Aorta (tissue), 5 donors: Measurements from ENCODE around the gene DIP2B. TPM values are rescaled to one million over a fixed set of nuclear protein-coding genes. Genes with fewer than 3 reads are reported as not detected.
A peak's percentile ranks its signal among the peaks of the same experiment; 100 is the strongest.
"Not testable (repeated sequence)": the region's sequence is repeated elsewhere in the genome, so short reads cannot be mapped to it uniquely, and the experiment has no call there.

Experiments used
- ATAC-seq: fragments of 200-7000 bp; cut with Tn5 transposase; one replicate; pipeline ENCODE4 v1.9.1; 2022; ENCODE audit warnings: moderate library complexity; ENCODE audit not compliant: low FRiP score
- DNase-seq, 2 donors: peaks; one replicate each; pipeline ENCODE4 v3.0.0-alpha.2; 2020
- H3K27ac ChIP-seq, 2 donors: one replicate each; pipeline ENCODE4 v1.5.1; 2013; ENCODE audit warnings: low read length in 2 of 2, mild to moderate bottlenecking in 2 of 2, moderate library complexity in 2 of 2, control low read depth in 1 of 2, inconsistent platforms in 1 of 2, low read depth in 1 of 2
- H3K27me3 ChIP-seq, 2 donors: one replicate each; pipeline ENCODE4 v1.6.1; 2013; ENCODE audit warnings: control low read depth in 1 of 2, low read length in 1 of 2, mild to moderate bottlenecking in 1 of 2, moderate library complexity in 1 of 2; ENCODE audit not compliant: insufficient read depth in 2 of 2, control insufficient read depth in 1 of 2
- H3K36me3 ChIP-seq, 2 donors: one replicate each; pipeline ENCODE4 v1.6.1; 2013; ENCODE audit warnings: control low read depth in 1 of 2, low read length in 1 of 2, mild to moderate bottlenecking in 1 of 2; ENCODE audit not compliant: insufficient read depth in 2 of 2, control insufficient read depth in 1 of 2
- H3K4me1 ChIP-seq, 2 donors: one replicate each; pipeline ENCODE4 v1.6.1; 2013; ENCODE audit warnings: low read length in 2 of 2, control low read depth in 1 of 2, mild to moderate bottlenecking in 1 of 2, moderate library complexity in 1 of 2; ENCODE audit not compliant: insufficient read depth in 2 of 2, control insufficient read depth in 1 of 2
- H3K4me3 ChIP-seq, 2 donors: one replicate each; pipeline ENCODE4 v1.5.1; 2013; ENCODE audit warnings: low read length in 2 of 2, control low read depth in 1 of 2, mild to moderate bottlenecking in 1 of 2
- H3K9me3 ChIP-seq: one replicate; pipeline ENCODE4 v1.6.1; 2013; ENCODE audit warnings: mild to moderate bottlenecking, low read length; ENCODE audit not compliant: control insufficient read depth
- WGBS, 2 donors: extraction: QIAGEN DNeasy Blood & Tissue Kit; methylation state at CpG; one replicate each; pipeline ENCODE4 v1.1.7; 2013; 5-methylcytosine and 5-hydroxymethylcytosine counted together
- intact Hi-C, 2 donors: fragments of 100-400 bp; cut with DNase I; formaldehyde crosslinking; loops; one replicate each; pipeline versions ENCODE4 v1.14.2 to v1.15.0; 2022
- polyA plus RNA-seq, 2 donors: library from polyadenylated mRNA; stranded (reverse); fragments of 200-250 nt; gene quantifications; one replicate each; pipeline ENCODE4 v1.2.3, GENCODE V29; 2013
- total RNA-seq, 2 donors: library from RNA; stranded (reverse); fragmentation: NEBNext Ultra II Directional; extraction: Animal tissue kit (Norgen Biotek cat#: 25700); gene quantifications; one replicate each; pipeline ENCODE4 v1.2.1, GENCODE V29; 2021
- donor health status: healthy with polysubstance abuse.
- donor health status: Bipolar disorder and iron deficiency.
- donor health status: DM: no; HTN: no; CAD: no.
- donor health status: DM: no; HTN: no; CAD: no.
- donor health status: DM: yes; HTN: yes; CAD: no.

Gene DIP2B
- total and polyA plus RNA-seq, 4 donors = 2.9 to 25.0 (median 10.2) TPM

DNA sequence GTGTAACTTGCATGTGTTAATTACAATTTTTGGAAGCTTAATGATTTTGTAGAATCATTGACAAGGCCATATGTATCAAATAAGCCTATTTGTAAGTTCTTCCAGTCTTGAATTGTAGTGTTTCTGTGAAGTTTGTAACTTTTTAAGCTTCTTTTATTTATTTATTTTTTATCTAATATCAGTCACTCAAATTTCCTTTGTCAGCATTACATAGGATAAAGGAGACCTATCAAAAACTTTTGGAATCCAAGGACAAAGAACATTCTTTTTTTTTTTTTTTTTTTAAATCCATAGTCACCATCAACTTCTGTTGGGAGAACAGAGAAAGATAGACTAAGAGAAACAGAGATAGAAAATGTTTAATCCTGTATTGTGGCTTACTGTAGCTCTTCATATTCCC is 36.4 kb downstream of the DIP2B start:
- ATAC-seq (no peak), DNase-seq (no peak)
- no peaks in the 10 kb centered on the region for H3K36me3 ChIP-seq
- H3K4me3 ChIP-seq = no peak overlapping the region
- H3K27ac ChIP-seq = no peak overlapping the region
- no peaks in the 10 kb centered on the region for H3K4me1 ChIP-seq
- H3K9me3 ChIP-seq = no peaks in the 10 kb centered on the region
- no peaks in the 10 kb centered on the region for H3K27me3 ChIP-seq
- intact Hi-C loops = no loop called here

- intact Hi-C loops = no loop called here
- no peaks in the 10 kb centered on the region for H3K27me3 ChIP-seq
- no peak for DNase-seq
- H3K4me3 ChIP-seq = no peak overlapping the region
- H3K27ac ChIP-seq = no peak overlapping the region
- no peaks in the 10 kb centered on the region for H3K36me3 ChIP-seq
- ATAC-seq = no peak
- H3K4me1 ChIP-seq = no peaks in the 10 kb centered on the region
- no peaks in the 10 kb centered on the region for H3K9me3 ChIP-seq
- 79 to 84% methylated on average over 1 of the region's 1 CpG for WGBS, 2 donors
Observed at GRCh38 chr12:50542448-50542847, 37.7 kb downstream of the DIP2B start.

DNA sequence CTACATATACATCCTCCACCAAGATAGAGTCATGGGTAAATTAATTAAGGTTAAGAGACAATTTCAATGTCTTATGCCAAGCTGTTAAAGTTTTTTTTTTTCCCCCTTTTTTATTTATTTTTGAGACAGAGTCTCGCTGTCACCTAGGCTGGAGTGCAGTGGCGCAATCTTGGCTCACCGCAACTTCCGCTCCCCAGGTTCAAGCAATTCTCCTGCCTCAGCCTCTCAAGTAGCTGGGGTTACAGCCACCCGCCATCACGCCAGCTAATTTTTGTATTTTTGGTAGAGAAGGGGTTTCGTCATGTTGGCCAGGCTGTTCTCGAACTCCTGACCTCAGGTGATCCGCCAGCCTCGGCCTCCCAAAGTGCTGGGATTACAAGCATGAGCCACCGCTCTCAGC is 38.4 kb downstream of the DIP2B start:
- intact Hi-C loops, H3K4me3 ChIP-seq, ATAC-seq, DNase-seq, H3K4me1 ChIP-seq, H3K27ac ChIP-seq, H3K9me3 ChIP-seq, H3K36me3 ChIP-seq, H3K27me3 ChIP-seq: not testable (repeated sequence)
- WGBS, 2 donors = 90 to 92% methylated on average over 11 of the region's 11 CpGs

- Histone ChIP-seq H3K9me3 (no peaks in the 10 kb centered on the region), H3K27me3 (no peaks in the 10 kb centered on the region), H3K4me3 (no peak overlapping the region), H3K36me3 (no peaks in the 10 kb centered on the region), H3K27ac (no peak overlapping the region), H3K4me1 (no peaks in the 10 kb centered on the region)
- intact Hi-C loops = no loop called here
- ATAC-seq = no peak
- WGBS, 2 donors = 92 to 96% methylated on average over 4 to 5 of the region's 5 CpGs
- no peak for DNase-seq
Observed at GRCh38 chr12:50545213-50545612, 40.4 kb downstream of the DIP2B start.

- Histone ChIP-seq H3K4me3 (no peak overlapping the region), H3K27ac (no peak overlapping the region), H3K9me3 (no peaks in the 10 kb centered on the region), H3K27me3 (no peaks in the 10 kb centered on the region), H3K36me3 (no peaks in the 10 kb centered on the region), H3K4me1 (no peaks in the 10 kb centered on the region)
- WGBS, 2 donors = 37 to 46% methylated on average over 5 of the region's 5 CpGs
- intact Hi-C loops = no loop called here
- no peak for DNase-seq
- no peak for ATAC-seq
Observed at GRCh38 chr12:50545786-50546185, 41.0 kb downstream of the DIP2B start.

DNA sequence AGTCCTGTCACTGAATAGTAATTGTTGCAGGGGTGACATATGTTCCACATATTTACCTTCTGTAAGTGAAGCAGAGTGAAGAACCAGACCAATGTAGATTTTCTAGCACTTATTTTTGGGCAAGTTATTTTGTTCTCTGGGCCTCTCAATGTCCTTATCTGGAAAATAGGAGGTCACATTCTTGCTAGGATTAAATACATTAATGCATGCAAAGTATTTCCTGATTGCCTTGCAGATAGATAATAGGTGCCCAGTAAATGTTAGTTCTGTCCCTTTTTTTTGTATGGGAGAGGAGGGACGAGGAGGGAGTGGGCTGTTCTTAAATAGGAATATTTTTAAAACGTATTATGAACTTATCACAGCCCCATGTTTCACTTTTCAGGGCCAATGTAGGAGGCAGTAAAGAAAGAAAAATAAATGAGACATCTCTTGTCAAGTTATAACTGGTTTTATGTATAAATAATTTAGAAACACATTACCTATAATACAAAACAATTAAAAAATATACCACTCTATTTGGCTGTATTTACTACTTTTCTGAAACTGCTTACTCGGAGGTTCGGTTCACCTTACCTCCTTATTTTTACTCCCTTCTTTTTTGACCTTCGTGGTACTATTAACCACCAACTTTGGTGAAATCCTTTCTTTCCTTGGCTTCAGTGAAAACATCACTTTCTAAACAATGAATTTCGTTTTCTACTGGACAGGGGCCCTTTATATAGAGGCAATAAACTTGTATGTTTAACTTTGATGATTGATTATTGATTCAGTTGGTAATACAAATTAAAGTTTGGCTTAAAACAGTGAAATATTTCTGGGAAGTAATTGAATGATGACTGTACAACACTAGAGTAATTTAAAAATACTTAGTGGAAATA is 41.9 kb downstream of the DIP2B start:
- no peaks in the 10 kb centered on the region for H3K9me3 ChIP-seq
- no peak overlapping the region for H3K4me3 ChIP-seq
- intact Hi-C loops = no loop called here
- H3K27ac ChIP-seq = no peak overlapping the region
- H3K36me3 ChIP-seq = no peaks in the 10 kb centered on the region
- H3K27me3 ChIP-seq = no peaks in the 10 kb centered on the region
- WGBS, 2 donors = 63% methylated on average over 6 of the region's 6 CpGs
- H3K4me1 ChIP-seq = no peaks in the 10 kb centered on the region
- DNase-seq = no peak
- no peak for ATAC-seq

GRCh38 chr12:50547742-50548141 is 43.0 kb downstream of the DIP2B start:
- ATAC-seq (no peak), DNase-seq (no peak)
- WGBS, 2 donors = 95 to 98% methylated on average over 2 of the region's 2 CpGs
- Histone ChIP-seq H3K27ac (no peak overlapping the region), H3K4me1 (no peaks in the 10 kb centered on the region), H3K27me3 (no peaks in the 10 kb centered on the region), H3K36me3 (no peaks in the 10 kb centered on the region), H3K9me3 (no peaks in the 10 kb centered on the region), H3K4me3 (no peak overlapping the region)
- intact Hi-C loops = no loop called here

DNA sequence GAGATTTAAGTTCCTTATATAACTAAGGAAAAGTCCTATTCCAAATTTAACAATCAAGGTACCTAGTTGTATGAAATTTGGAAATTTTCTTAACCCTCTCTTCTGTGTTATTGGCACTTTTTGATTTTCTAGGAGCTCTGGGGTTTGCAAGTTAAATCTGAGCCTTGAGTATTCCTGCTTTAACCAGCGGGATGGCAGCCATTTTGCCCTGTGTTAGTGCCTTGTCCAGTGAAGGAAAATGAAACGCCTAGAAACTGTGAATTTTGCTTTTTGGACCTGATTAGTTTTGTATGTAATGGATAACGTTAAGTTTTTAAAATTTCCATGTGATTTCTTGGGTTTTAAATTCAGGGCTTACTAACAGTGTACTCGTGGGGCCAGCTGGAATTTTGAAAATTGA is 45.1 kb downstream of the DIP2B start:
- Histone ChIP-seq H3K27me3 (no peaks in the 10 kb centered on the region), H3K4me3 (no peak overlapping the region), H3K4me1 (no peaks in the 10 kb centered on the region), H3K36me3 (no peaks in the 10 kb centered on the region), H3K27ac (no peak overlapping the region), H3K9me3 (no peaks in the 10 kb centered on the region)
- ATAC-seq (no peak), DNase-seq (no peak)
- intact Hi-C loops = no loop called here
- 89 to 92% methylated on average over 4 of the region's 4 CpGs for WGBS, 2 donors

GRCh38 chr12:50550530-50551223 is 45.9 kb downstream of the DIP2B start:
- Histone ChIP-seq H3K36me3 (no peaks in the 10 kb centered on the region), H3K27me3 (no peaks in the 10 kb centered on the region), H3K4me1 (no peaks in the 10 kb centered on the region), H3K9me3 (no peaks in the 10 kb centered on the region), H3K27ac (no peak overlapping the region), H3K4me3 (no peak overlapping the region)
- intact Hi-C loops = no loop called here
- DNase-seq = no peak
- ATAC-seq = peak; percentile 67
- WGBS, 2 donors = 82 to 84% methylated on average over 9 of the region's 9 CpGs
